DMS79 treated with DMSO at 0.1 percent for 48 hours (cell line): ENCODE results near the gene WDR48.

ENCODE experiments used
- DNase-seq: peaks from one replicate; lab custom pipeline; 2025; lab: John Stamatoyannopoulos, UW

Gene WDR48

DNA sequence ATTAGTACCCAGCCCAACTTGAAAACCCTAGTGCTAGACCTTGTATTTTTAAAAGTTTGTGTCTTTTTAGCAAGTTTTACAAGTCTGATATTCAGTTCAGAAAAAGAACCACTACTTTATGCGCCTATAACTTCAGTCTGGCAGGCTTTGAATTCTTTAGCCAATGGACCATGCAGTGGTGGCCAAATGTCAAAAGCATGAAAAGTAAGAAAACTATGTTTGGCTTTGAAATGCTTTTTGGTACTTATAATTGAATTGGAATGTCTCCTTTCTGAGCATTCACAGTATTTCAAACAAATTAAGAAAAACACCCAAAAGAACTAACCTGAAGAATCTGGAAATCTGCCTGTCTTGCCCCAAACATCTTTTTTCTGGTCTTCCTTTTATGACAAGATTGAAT lies 12.8 kb downstream of the WDR48 start:
- no peak for DNase-seq

DNA sequence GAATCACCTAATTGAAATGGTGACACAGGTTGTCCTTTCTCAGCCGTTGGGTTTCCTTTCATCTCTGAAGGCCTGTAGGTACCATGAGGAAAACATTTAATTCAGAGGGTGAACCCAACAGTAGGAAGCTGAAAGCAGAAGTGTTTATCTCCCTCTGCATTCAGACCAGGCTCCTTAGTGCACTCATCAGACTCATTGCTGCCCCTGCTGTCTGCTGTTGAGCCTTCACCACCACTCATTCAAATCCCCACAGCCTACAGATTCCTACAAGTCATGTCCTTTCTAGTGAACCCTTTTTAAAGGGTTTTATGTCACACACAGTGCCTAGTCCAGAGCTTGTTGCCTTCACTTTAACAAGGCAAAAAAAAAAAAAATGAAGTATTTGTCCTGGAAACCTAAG lies 13.4 kb downstream of the WDR48 start:
- no peak for DNase-seq

DNA sequence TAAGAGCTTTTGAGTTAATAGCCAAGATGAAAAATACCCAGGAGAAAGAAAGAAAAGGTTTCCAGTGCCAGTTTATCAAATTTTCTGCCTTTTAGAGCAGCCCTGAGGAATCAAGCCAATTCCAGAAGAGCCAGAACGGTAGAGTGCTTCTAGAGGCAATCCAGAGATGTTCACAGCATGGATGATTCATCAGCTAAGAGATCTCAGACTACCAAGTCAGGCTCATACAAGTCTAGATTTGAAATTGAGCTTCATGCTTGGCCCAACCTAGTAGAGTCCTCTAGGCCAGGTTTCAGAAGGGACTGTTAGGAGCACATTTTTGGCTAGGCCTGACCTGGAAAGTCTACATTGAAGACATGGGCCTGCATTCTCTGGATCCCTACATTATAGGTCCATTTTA lies 15.5 kb downstream of the WDR48 start:
- DNase-seq: no peak

DNA sequence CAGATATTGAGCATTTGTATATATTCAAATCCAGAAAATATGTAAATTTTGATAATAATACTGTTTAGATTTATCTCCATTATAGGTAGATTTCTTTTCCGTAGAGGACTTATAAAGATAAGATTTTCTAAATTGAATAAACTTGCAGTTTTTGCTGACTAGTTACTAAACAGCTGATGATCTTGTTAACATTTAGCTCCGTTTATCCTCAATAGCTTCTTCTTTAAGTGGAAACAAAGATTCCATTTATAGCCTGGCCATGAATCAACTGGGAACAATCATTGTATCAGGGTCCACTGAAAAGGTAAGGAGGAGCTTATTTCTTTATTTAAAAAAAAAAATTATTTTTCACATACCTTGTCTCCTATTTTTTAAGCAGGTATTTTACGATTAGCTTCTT lies 16.7 kb downstream of the WDR48 start:
- no peak for DNase-seq

DNA sequence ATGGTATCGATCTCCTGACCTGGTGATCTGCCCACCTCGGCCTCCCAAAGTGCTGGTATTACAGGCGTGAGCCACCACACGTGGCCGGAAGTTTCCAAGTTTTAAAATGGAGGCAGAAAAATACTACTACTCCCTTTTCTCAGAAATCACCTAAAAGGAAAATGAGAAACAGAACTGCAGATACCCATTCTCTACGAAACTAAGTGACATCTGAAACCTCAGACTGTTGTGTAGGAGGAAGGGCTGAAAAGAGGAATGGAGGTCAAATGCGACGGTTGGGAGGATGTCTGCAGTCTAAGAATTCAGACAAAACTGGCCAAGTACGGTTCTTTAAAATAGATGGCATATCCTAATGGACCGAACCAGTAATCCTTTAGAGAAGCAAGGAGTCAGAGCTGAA lies 24.1 kb downstream of the WDR48 start:
- no peak for DNase-seq

DNA sequence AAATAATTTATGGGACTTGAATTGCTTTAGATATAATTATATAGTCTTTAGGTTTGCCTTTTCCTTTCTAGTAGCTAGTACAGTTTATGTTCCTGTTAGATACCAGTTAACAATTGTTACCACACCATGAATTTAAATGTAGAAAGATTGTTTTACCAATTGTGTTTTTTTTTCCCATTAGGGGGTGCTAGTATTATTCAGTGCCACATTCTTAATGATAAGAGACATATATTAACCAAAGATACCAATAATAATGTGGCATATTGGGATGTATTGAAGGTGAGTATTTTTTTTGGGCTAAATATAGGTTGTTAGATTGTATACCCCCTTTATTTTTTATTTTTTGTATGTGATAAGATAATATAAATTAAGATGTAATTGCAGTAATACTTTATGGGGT lies 27.7 kb downstream of the WDR48 start:
- no peak for DNase-seq

DNA sequence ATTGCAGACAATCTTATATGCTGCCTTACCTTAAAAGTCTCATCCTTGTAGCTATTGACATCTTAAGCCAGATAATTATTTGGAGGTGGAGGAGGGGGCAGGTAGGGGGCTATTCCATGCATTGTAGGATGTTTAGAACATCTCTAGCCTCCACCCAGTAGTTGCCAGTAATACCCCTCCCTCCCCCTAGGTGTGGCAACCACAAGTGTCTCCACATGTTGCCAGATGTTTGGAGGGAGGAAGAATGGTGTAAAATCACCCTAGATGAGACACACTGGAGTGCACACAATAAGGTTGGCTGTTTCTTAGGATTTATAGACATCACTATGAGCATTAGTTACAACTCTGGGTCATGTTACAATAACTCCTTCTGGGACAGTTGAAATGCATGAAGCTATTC lies 28.2 kb downstream of the WDR48 start:
- DNase-seq: no peak

DNA sequence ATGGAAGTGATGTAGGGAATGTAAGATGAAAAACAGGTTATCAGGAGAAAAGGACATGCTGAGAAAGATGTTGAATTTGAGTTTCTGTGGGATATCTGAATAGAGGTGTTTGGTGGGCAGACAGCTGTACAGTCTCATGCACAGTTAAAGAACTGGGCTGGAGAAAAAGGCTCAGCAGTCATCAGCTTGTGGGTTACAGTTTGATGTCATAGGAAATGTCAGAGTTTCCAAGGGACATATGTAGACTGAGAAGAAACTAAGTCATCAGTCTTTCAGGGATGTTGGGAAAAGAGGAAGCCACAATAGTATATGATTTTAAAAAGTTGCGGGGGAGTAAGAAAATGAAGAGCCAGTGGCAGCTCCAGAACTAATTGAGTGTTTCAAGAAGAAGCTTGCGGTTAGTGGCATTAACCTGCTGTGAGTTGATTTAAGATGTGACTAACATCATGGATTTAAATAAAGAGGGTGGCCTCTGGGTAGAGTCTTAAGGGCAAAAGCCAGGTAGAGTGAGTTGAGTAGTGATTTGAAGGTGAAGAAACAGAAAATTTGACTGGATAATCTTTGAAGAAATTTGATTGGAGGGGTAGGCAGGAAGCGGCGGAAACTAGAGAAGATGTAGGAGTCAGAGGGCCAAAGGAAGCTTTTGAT lies 31.0 kb downstream of the WDR48 start:
- no peak for DNase-seq

DNA sequence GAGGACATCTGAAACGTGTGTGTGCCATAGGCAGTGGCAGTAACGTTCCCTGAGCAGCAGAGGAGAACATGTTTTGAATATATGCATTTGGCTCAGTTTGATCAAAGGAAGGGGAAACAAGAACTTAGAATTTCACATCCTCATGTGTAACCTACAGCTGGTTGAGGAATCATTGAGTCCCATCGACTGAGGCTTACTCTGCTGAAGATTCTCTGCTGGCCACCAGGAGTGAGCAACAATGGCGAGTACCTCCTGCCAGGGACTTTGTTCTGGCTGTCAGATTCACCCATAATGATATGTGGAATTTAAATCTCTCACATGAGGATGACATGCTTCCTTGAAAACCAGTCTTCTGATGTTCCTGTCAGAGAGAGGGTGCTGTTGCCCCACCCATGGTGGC lies 34.3 kb downstream of the WDR48 start:
- DNase-seq: no peak

DNA sequence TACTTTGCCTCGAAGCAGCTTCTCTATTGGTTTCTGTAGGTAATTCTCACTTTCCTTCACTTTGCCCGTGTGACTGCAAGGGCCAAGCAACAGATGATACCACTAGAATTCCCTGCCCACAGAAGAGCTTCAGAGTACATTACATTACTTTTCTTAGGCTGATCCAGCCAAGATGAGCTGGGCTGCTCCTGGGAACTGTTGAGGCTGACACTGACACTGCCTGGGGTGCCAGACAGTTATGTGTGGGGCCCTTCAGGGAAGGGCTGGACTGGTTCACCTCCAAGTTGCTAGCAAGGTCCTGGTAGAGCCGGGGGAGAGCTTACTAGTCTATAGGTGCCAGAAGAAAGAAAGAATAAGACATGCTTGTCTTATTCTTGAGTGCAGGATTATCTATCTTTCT lies 36.6 kb downstream of the WDR48 start:
- DNase-seq: no peak

DNA sequence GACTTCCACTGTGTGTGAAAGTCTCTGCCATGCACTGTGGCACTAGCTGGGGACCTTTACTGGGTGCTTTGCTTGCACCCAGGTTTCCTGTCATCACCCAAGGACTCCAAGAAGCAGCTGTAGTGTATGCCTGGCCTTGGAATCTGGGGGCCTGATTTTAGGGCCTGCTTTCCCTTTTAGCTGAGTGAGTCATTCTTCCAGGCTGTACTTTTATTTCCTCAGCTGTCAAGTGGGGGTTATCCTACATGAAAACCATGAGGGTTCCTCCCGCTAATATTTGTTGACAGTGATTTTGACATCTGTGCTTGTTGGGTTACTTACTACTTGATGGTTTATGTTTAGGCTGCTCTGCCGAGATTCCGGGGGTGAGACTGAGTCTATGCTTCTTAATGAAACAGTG lies 37.1 kb downstream of the WDR48 start:
- no peak for DNase-seq

DNA sequence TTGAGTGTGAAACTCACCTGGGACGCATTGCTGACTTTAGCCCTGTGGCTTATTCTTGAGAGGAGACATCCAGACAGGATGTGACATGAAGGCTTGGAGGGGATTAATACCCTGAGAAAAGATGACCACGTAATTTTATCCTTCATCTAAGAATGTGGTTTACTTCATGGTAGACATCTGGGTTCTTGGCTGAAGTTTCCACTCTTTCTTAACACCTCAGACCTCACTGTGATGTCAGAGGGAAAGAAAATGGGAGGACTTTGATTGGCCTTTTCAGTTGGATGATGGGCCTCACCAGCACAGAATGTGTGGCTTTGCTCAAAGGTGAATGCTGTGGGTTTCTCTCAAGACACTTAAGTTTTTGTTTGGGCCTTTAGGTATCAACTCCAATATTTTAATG lies 39.1 kb downstream of the WDR48 start:
- no peak for DNase-seq

DNA sequence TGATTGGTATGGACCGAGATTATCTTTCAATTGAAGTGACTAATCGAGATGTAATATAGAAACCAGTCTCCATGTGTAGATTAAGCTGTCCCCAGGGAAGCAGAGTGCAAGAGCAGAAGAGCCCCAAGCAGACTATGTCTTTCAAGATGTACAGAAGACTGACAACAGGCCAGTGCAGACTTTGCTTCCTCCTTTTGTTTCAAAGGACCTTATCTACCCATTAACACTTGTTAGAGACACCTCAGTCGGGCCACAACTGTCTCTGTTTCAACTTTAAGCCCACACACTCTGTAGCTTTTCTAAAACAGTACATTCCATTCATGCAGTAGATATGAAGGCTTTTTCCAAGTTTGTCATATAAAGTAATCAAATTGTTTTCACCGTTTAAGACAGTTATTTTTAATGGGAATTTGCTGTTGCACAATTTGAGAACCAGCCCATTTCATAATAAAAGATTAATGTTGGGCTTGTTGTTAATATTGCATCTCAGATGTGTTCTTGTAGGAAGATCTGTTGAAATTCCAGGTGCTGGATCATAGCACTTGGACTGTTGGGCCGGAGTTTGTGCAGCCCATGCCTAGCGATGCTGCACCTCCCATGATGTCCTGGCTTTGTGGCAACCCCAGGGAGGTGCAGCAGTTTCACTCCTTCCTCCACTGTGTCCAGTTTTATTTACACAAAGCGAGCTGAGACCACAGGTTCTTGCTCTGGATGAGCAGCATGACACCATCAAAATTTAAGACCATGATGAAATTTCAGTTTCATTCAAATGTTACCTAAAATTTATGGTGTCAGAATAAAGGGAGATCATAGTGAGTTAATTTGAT lies 43.2 kb downstream of the WDR48 start:
- no peak for DNase-seq

DNA sequence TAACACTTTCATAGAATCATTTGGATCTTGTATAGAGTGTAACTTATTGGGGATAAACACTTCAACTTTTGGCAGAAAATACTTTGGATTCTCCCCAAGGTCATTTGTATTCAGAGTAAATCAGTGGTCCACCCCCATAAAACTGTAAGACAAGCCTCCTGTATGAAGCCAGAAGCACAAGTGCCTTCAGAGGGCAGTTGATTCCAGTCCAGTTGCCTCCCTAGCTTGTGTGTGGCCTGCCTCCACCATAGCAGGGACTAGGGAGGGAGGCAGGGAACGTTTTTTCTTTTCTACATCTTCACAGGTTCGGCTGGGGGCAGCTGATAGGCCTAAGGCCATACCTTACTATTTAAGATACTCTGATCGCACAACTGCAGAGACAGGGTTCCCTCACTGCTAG lies 44.0 kb downstream of the WDR48 start:
- DNase-seq: no peak

DNA sequence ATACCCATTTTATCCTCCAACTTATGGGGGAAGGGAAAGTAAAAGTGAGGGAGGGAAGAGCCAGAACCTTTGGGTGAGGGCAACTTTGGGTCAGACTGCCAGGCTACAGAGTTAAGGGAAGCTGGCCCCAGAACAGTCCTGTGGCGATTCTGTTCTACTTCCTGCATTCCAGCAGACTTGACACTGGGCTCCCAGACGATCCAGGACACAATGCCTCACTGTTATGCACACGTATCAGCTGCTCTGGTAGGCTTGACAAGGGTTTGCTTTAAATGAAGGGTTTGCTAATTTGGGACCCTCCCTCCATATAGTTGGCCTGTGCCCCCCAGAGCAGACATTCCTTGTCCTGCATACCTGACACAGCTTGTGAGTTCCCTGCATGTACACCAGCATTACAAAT lies 45.0 kb downstream of the WDR48 start:
- DNase-seq: no peak

DNA sequence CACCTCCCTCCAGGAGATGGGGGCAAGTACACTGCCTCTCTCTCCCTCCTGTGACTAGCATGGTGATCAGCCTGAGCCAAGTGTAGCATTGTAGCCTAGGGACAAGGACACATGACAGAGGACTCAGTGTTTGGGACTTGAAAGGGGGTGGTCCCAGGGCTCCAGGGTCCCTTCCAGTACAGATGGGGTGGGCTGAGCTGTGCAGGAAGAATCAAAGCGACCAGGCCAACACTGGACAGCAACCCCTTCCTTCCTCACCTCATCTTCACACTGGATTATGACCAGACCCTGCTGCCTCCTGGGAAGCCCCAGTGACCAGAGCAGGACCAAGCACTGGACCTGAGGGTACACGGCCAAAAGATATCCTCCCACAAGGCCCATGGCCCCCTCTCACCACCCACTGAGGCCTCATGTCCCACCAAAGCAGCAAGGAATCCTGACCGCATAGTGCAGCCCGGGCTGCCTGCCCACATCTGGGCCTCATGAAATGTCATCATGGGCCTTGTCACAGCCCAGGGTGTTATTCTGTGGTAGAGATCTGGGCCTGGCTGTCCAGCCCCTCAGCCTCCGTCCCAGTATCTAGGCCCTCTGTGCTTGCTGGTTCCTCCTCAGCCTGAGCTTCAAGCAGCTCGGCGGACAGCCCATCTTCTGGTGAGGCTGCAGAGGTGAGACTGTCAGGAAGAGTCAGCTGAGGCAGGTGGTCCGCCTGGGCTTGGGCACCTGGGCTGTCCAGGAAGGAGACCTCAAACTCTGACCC lies 46.1 kb downstream of the WDR48 start:
- DNase-seq: no peak

DNA sequence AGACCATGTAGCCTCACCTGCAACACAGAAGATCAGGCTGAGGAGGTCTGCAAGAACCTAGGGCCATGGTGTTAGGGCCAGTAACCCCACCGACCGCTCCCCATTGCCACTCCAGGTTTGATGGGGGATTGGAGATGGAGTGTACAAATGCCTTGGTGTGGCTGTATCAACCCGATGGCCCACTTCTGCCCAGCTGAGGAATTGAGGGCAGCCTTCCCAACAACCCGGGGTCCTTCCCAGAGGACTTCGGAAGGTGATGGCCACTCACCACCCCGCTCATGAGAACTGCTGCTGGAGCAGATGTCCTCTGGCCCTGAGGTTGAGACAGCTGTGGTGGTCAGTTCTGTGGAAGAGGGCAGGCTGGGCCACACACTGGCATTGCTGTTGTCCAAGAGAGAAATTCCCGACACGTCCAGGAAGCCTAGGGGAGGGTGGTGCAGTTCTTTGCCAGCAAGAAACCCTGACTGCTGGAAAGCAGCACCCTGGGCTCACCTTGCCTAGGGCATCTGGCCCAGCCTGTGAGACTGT lies 46.7 kb downstream of the WDR48 start:
- no peak for DNase-seq

DNA sequence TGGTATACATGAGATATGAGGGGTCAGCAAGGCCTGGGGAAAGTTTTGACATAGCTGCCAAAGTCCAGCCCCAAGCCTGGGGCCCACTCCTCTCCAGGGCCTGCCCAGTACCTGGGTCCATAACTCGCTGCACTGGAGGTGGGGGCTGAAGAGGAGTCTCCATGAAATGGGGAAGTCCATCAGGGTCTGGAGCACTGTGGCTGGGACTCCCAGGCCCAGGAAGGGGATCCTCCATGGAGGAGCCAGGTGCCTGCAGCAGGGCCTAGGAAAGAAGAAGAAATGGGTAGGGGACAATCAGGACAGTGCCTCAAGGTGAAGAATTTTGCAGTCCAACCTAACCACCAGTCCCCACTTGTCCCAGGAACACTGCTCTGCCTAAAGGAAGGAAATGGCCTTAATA lies 47.4 kb downstream of the WDR48 start:
- DNase-seq: no peak

DNA sequence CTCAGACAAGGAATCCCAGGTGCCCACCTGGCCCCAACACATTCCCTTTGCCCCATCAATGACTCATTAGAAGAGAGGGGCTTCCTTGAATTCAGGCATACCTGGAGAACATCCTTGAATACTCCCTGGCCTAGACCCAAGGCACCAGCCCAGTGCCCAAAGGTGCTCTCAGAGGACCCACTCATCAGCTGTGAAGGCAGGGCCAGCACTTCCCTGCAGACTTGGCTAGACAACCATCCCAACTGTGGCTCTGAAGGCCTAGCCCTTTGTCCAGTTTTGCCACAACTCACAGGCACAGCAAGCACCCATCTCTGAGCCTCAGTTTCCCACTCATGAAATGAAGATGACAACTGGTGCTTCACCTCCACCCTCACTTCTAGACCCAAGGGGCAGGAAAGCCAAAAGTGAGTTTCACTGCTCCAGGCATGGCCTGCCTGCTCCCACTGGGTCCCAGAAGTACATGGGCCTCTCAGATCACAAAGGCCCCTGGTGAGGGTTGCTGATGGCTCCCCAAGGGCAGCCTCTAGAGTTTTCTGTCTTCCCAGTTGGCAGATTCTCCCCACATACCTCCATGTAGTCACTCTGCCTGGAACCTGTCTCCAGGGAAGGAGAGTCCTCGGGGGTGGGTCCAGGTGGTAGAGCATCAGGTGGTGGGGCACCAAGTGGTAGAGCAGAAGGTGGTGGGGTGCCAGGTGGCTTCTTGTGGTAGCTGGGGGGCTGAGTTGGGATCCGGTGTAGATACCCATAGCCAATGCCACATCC lies 48.1 kb downstream of the WDR48 start:
- DNase-seq: no peak

DNA sequence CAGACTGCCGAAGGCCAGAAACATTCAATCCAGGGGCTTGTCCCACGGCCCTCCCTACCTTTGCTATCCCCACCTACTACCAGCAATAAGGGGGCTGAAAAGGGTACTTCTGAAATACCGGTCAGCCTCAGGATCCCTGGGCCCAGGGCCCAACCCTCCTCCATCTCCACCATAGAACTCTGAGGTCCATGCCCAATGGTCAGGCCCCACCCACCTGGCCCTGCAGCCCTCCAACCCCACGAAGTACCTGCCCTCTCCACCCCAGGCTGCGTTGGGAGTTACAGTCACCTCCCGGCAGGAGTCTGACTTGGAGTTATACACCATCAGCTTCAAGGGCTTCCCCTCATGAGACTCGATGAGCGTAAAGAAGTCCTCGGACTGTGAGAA lies 48.7 kb downstream of the WDR48 start:
- no peak for DNase-seq

DNA sequence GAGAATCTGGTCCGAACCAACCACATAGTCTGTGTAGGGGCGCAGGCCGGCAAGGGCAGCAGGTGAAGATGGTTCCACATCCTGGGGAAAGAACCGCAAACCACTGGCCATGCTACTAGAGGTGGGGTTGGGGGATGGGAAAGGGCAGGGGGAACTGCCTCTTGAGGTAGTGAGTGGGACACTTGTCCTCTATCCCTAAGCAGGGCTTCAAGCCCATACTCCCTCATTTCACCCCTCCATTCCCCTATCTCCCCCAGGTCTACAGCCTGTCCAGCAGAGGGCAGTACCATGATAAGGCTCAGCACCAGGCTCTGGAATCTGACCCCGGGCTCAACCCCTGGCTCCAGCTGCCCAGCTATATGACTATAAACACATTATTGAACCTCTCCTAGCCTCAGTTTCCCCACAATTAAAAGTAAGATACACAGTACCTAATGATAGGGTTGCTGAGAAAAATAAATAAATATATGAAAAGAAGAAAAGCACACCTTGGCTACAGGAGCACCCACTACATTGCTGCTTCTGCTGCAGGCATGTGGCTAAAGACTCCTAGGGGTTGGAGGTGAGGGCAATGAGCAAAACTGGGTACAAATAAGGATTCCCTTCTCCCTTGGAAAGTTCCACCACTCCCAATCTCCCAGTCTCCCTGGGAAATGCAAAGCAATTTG lies 49.3 kb downstream of the WDR48 start:
- peak; percentile 0 for DNase-seq
